Measurements from ENCODE around the gene ZYX. TPM values are rescaled to one million over a fixed set of nuclear protein-coding genes. Genes with fewer than 3 reads are reported as not detected.

ZYX gene
- total RNA-seq, 1 donor from 2014 or later, result 523 TPM

DNA sequence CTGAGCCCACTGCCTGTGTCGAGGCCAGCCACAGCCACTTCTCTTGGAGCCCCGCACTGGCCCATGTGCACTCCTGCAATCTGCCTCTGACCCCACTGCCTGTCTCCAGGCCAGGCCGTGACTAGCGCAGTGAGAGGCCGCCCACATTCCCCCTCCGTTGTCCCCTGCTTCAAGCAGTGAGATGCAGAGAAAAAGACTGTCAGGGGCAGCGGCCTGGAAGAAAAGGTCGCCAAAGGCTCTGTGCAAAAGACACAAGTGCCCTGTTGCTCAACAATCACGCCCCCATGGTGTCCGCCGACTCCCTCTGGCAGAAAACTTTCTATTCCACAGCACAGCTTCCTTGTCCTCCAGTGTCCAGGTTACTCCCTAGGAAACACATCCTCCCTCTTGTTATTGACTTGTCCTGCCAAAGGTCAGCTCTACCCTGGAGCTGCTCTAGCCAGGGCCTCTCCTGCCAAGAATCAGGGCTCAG is 28.6 kb upstream of the ZYX start:
- H3K27ac ChIP-seq (ENCODE audit: low read depth, low read length), result no peak overlapping the region
- no peaks in the 10 kb centered on the region for H3K36me3 ChIP-seq (ENCODE audit: insufficient read depth, low read length)
- H3K9me3 ChIP-seq (ENCODE audit: insufficient read depth, low read depth, low read length), result no peaks in the 10 kb centered on the region
- H3K4me3 Mint-ChIP-seq (ENCODE audit: unreplicated experiment), result peak overlapping the region; percentile 66
- FAIRE-seq (no peak), DNase-seq (ENCODE audit: low read depth) (no peak)
- H3K4me2 ChIP-seq (ENCODE audit: low read length), result no peak overlapping the region
- no peak overlapping the region for H3K27ac Mint-ChIP-seq (ENCODE audit: unreplicated experiment)
- no peak overlapping the region for H3K4me3 ChIP-seq (ENCODE audit: insufficient read depth, low read depth, low read length)
- H3K36me3 Mint-ChIP-seq (ENCODE audit: low read depth, unreplicated experiment), result peaks cover 18% of the 10 kb centered on the region
- TF ChIP-seq CTCF (IDR thresholded peaks at IDR 0.05; ENCODE audit: insufficient read depth, low read depth, low read length), result no peak
- no peak overlapping the region for H2AFZ ChIP-seq (ENCODE audit: low read depth, low read length)
- H3K9ac ChIP-seq (ENCODE audit: low read length), result no peak overlapping the region
- no peaks in the 10 kb centered on the region for H4K20me1 ChIP-seq (ENCODE audit: insufficient read depth, low read length)
- H3K4me1 ChIP-seq (ENCODE audit: insufficient read depth, low read length), result no peaks in the 10 kb centered on the region
- no peaks in the 10 kb centered on the region for H3K79me2 ChIP-seq (ENCODE audit: insufficient read depth, low read length)
- peaks cover 34% of the 10 kb centered on the region for H3K27me3 Mint-ChIP-seq (ENCODE audit: low read depth, unreplicated experiment)
- peaks cover 18% of the 10 kb centered on the region for H3K27me3 ChIP-seq (ENCODE audit: insufficient read depth, low read length)
- peaks cover 9% of the 10 kb centered on the region for H3K4me1 Mint-ChIP-seq (ENCODE audit: low read depth, unreplicated experiment)
- H3K9me3 Mint-ChIP-seq (ENCODE audit: unreplicated experiment), result peaks cover 2% of the 10 kb centered on the region

DNA sequence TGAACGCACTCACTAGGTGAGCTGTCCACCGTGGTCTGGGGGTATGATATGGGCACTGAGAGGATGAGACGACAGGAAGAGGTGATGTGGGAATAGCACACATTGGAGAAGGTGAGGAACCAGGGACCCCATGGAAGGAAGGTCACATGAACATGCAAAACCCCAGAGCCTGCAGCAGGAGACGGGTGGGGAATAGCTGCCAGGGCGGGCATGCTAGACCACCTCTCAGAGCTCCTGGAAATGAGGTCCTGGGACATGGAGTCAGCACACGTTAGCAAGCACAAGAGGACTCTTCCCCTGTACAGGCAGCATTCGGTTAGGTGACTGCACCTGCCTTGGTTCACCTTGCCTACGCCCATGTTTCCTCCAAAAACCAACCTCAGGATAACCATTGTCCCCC is 26.8 kb upstream of the ZYX start:
- no peaks in the 10 kb centered on the region for H3K36me3 ChIP-seq (ENCODE audit: insufficient read depth, low read length)
- no peak for FAIRE-seq
- Mint-ChIP-seq H3K27me3 (ENCODE audit: low read depth, unreplicated experiment) (peaks cover 20% of the 10 kb centered on the region), H3K27ac (ENCODE audit: unreplicated experiment) (no peak overlapping the region), H3K36me3 (ENCODE audit: low read depth, unreplicated experiment) (peaks cover 21% of the 10 kb centered on the region), H3K4me3 (ENCODE audit: unreplicated experiment) (no peak overlapping the region), H3K9me3 (ENCODE audit: unreplicated experiment) (peaks cover 2% of the 10 kb centered on the region), H3K4me1 (ENCODE audit: low read depth, unreplicated experiment) (peaks cover 9% of the 10 kb centered on the region)
- no peak overlapping the region for H2AFZ ChIP-seq (ENCODE audit: low read depth, low read length)
- no peaks in the 10 kb centered on the region for H4K20me1 ChIP-seq (ENCODE audit: insufficient read depth, low read length)
- H3K27ac ChIP-seq (ENCODE audit: low read depth, low read length), result no peak overlapping the region
- TF ChIP-seq CTCF (IDR thresholded peaks at IDR 0.05; ENCODE audit: insufficient read depth, low read depth, low read length) (no peak), EZH2 (IDR thresholded peaks at IDR 0.05; ENCODE audit: insufficient read depth, low read length) (no peak)
- DNase-seq (ENCODE audit: low read depth), result no peak
- H3K9ac ChIP-seq (ENCODE audit: low read length), result no peak overlapping the region
- H3K4me3 ChIP-seq (ENCODE audit: insufficient read depth, low read depth, low read length), result no peak overlapping the region
- H3K4me2 ChIP-seq (ENCODE audit: low read length), result no peak overlapping the region
- peaks cover 9% of the 10 kb centered on the region for H3K27me3 ChIP-seq (ENCODE audit: insufficient read depth, low read length)
- no peaks in the 10 kb centered on the region for H3K9me3 ChIP-seq (ENCODE audit: insufficient read depth, low read depth, low read length)
- H3K79me2 ChIP-seq (ENCODE audit: insufficient read depth, low read length), result no peaks in the 10 kb centered on the region
- H3K4me1 ChIP-seq (ENCODE audit: insufficient read depth, low read length), result no peaks in the 10 kb centered on the region

DNA sequence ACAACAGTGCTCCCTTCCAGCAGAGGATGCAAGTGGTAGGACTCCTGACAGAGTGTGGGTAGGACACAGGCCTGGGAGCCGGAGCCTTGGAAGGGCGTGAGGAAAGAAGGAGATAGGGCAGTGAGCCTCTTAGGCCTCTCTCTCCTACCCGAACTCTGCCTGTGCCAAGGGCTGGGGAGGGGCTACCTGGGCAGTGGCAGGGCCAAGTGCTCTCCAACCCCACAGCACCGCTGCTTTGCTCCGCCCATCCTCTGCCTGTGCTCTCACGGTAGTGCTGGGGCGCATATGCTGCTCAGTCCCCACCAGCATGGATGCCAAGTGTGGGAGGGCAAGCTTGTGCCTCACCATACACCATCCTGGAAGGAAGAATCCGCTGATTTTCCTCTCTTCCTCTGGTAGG is 26.2 kb upstream of the ZYX start:
- TF ChIP-seq CTCF (IDR thresholded peaks at IDR 0.05; ENCODE audit: insufficient read depth, low read depth, low read length), result no peak
- no peak for TF ChIP-seq EZH2 (IDR thresholded peaks at IDR 0.05; ENCODE audit: insufficient read depth, low read length)
- Mint-ChIP-seq H3K27ac (ENCODE audit: unreplicated experiment) (peak overlapping the region; percentile 50), H3K4me1 (ENCODE audit: low read depth, unreplicated experiment) (peaks cover 9% of the 10 kb centered on the region), H3K27me3 (ENCODE audit: low read depth, unreplicated experiment) (peaks cover 20% of the 10 kb centered on the region), H3K9me3 (ENCODE audit: unreplicated experiment) (peaks cover 2% of the 10 kb centered on the region), H3K4me3 (ENCODE audit: unreplicated experiment) (no peak overlapping the region), H3K36me3 (ENCODE audit: low read depth, unreplicated experiment) (peaks cover 24% of the 10 kb centered on the region)
- H3K27me3 ChIP-seq (ENCODE audit: insufficient read depth, low read length), result peaks cover 3% of the 10 kb centered on the region
- DNase-seq (ENCODE audit: low read depth) (no peak), FAIRE-seq (no peak)
- H3K4me2 ChIP-seq (ENCODE audit: low read length), result no peak overlapping the region
- H3K27ac ChIP-seq (ENCODE audit: low read depth, low read length), result no peak overlapping the region
- no peak overlapping the region for H2AFZ ChIP-seq (ENCODE audit: low read depth, low read length)
- no peak overlapping the region for H3K4me3 ChIP-seq (ENCODE audit: insufficient read depth, low read depth, low read length)
- no peaks in the 10 kb centered on the region for H3K9me3 ChIP-seq (ENCODE audit: insufficient read depth, low read depth, low read length)
- H3K36me3 ChIP-seq (ENCODE audit: insufficient read depth, low read length), result no peaks in the 10 kb centered on the region
- H3K9ac ChIP-seq (ENCODE audit: low read length), result no peak overlapping the region
- no peaks in the 10 kb centered on the region for H3K79me2 ChIP-seq (ENCODE audit: insufficient read depth, low read length)
- no peaks in the 10 kb centered on the region for H4K20me1 ChIP-seq (ENCODE audit: insufficient read depth, low read length)
- H3K4me1 ChIP-seq (ENCODE audit: insufficient read depth, low read length), result no peaks in the 10 kb centered on the region

Data from astrocyte (in vitro differentiated cells and primary cell).